OCI-LY7 (cell line): Measurements from ENCODE around the gene PIP4P1. TPM values are rescaled to one million over a fixed set of nuclear protein-coding genes. Genes with fewer than 3 reads are reported as not detected.

ENCODE experiments used
- BruUV-seq: library from RNA; stranded (reverse); fragments of 400-500 nt; replicated peaks from 2 replicates; lab custom pipeline; 2021; lab: Mats Ljungman, UMichigan
- CTCF ChIA-PET: fragments of 300-600 bp; sonication (Branson Sonifier 250); formaldehyde crosslinking; loops from one replicate; lab custom pipeline; 2022; ENCODE audit warnings: antibody characterized with exemption; ENCODE audit not compliant: unreplicated experiment; lab: Charles Lee
- POLR2A ChIA-PET: fragments of 300-600 bp; sonication (Branson Sonifier 250); formaldehyde crosslinking; loops from one replicate; lab custom pipeline; 2022; ENCODE audit warnings: antibody characterized with exemption; lab: Charles Lee
- DNase-seq: peaks from one replicate; pipeline ENCODE4 v3.0.0-alpha.2; 2015; ENCODE audit warnings: low spot score
- H2AFZ ChIP-seq: fragments of 200-600 bp; sonication (generic), shearing (Covaris generic); 2 replicates; pipeline ENCODE4 v1.6.1; 2014; ENCODE audit warnings: mild to moderate bottlenecking, antibody characterized with exemption, low read length, moderate library complexity
- H3K27ac ChIP-seq: fragments of 200-600 bp; sonication (generic); 2 replicates; pipeline ENCODE4 v1.5.1; 2014; ENCODE audit warnings: mixed run types, low read depth, mild to moderate bottlenecking, moderate library complexity, low read length, inconsistent platforms; ENCODE audit not compliant: poor library complexity, severe bottlenecking
- H3K36me3 ChIP-seq: fragments of 200-600 bp; sonication (generic); 2 replicates; pipeline ENCODE4 v1.6.1; 2014; ENCODE audit warnings: mild to moderate bottlenecking, antibody characterized with exemption, low read length, moderate library complexity, mixed read lengths; ENCODE audit not compliant: insufficient read depth
- H3K4me1 ChIP-seq: fragments of 200-600 bp; sonication (generic); 2 replicates; pipeline ENCODE4 v1.5.1; 2014; ENCODE audit warnings: mild to moderate bottlenecking, low read length; ENCODE audit not compliant: insufficient read depth, poor library complexity, severe bottlenecking
- H3K4me2 ChIP-seq: fragments of 200-600 bp; sonication (generic); 2 replicates; pipeline ENCODE4 v1.6.1; 2014; ENCODE audit warnings: mild to moderate bottlenecking, low read length
- H3K4me3 ChIP-seq: fragments of 200-600 bp; sonication (generic); 2 replicates; pipeline ENCODE4 v1.5.1; 2014; ENCODE audit warnings: mild to moderate bottlenecking, low read depth, low read length; ENCODE audit not compliant: poor library complexity, severe bottlenecking
- H3K79me2 ChIP-seq: fragments of 200-600 bp; sonication (generic); 2 replicates; pipeline ENCODE4 v1.6.1; 2016; ENCODE audit warnings: low read depth, mild to moderate bottlenecking, low read length, moderate library complexity, mixed read lengths; ENCODE audit not compliant: insufficient read depth
- H3K9me2 ChIP-seq: fragments of 200-600 bp; sonication (generic); 2 replicates; pipeline ENCODE4 v1.6.1; 2016; ENCODE audit warnings: mild to moderate bottlenecking, low read length, mixed read lengths; ENCODE audit not compliant: insufficient read depth
- H3K9me3 ChIP-seq: fragments of 200-600 bp; sonication (generic); 2 replicates; pipeline ENCODE4 v1.6.1; 2014; ENCODE audit warnings: mild to moderate bottlenecking, mixed run types, low read length, mixed read lengths
- H4K20me1 ChIP-seq: fragments of 200-600 bp; sonication (generic); 2 replicates; pipeline ENCODE4 v1.6.1; 2014; ENCODE audit warnings: mild to moderate bottlenecking, antibody characterized with exemption, low read length, moderate library complexity, mixed read lengths; ENCODE audit not compliant: insufficient read depth
- EZH2phosphoT487 ChIP-seq: fragments of 200-600 bp; sonication (generic); IDR thresholded peaks from 2 replicates; pipeline ENCODE4 v1.6.1; 2018; ENCODE audit warnings: low read depth, borderline replicate concordance, mild to moderate bottlenecking, mixed run types, antibody characterized with exemption, low read length, moderate library complexity, mixed read lengths
- intact Hi-C: fragments of 100-400 bp; cut with micrococcal nuclease; formaldehyde crosslinking; loops from one replicate; pipeline ENCODE4 v1.10.0; 2022; ENCODE audit not compliant: unreplicated experiment
- total RNA-seq, 2 experiments: library from RNA; depleted of rRNA in 1 of 2; stranded (reverse); fragments of >200 nt in 1 of 2; shearing (Covaris generic) in 1 of 2; gene quantifications; 2 replicates each; pipeline ENCODE4 v1.2.3, GENCODE V29; 2014 to 2022
- TF ChIP-seq, protein P1 (sequence below): fragments of 200-600 bp; sonication (generic); conservative IDR thresholded peaks from 2 replicates; pipeline ENCODE4 v1.5.1; 2014; ENCODE audit warnings: mild to moderate bottlenecking, antibody characterized with exemption, low read length, moderate library complexity, mixed read lengths

Gene PIP4P1
- total RNA-seq, 2 experiments from 2014 or later: 26.9 to 44.7 TPM

DNA sequence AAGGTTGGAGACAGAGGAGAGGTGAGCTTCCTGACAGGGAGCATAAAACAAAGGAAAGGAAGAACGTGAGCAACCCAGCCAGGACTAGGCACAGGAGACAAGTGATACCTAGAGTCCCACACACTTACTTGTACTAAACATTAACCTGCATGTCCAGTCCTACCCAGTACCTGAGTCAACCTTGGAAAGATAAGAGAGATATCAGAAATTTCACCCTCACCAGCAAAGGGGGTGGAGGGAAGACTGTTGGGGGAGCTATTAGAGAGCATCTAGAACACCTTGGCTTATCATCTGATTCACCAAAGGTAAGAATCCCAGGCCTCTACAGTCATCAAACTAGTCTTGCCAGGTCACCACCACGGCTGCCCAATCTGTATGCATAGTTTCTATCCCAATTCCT is 36.4 kb downstream of the PIP4P1 start:
- no peaks in the 10 kb centered on the region for H4K20me1 ChIP-seq
- H3K79me2 ChIP-seq: no peaks in the 10 kb centered on the region
- ChIA-PET CTCF (interaction anchor here (0.6 to 1.6 kb wide), 2 partner anchors 9 to 45 kb away, joined by 3 to 8 read pairs; no protein-coding TSS in a partner anchor), POLR2A (interaction anchor here (0.8 to 3.2 kb wide), 5 partner anchors 9 to 97 kb away, joined by 3 to 16 read pairs (median 4); partner anchors contain the start of genes APEX1 and OSGEP)
- no peak for DNase-seq
- no TSS peak for BruUV-seq
- no peak overlapping the region for H2AFZ ChIP-seq
- no peak overlapping the region for H3K27ac ChIP-seq
- no peaks in the 10 kb centered on the region for H3K36me3 ChIP-seq
- intact Hi-C loops: no loop called here
- H3K4me3 ChIP-seq: no peak overlapping the region
- H3K4me2 ChIP-seq: no peak overlapping the region
- H3K4me1 ChIP-seq: peaks cover 57% of the 10 kb centered on the region
- H3K9me3 ChIP-seq: no peaks in the 10 kb centered on the region
- H3K9me2 ChIP-seq: no peaks in the 10 kb centered on the region
- TF ChIP-seq EZH2phosphoT487: no peak
- TF ChIP-seq, protein P1, sequence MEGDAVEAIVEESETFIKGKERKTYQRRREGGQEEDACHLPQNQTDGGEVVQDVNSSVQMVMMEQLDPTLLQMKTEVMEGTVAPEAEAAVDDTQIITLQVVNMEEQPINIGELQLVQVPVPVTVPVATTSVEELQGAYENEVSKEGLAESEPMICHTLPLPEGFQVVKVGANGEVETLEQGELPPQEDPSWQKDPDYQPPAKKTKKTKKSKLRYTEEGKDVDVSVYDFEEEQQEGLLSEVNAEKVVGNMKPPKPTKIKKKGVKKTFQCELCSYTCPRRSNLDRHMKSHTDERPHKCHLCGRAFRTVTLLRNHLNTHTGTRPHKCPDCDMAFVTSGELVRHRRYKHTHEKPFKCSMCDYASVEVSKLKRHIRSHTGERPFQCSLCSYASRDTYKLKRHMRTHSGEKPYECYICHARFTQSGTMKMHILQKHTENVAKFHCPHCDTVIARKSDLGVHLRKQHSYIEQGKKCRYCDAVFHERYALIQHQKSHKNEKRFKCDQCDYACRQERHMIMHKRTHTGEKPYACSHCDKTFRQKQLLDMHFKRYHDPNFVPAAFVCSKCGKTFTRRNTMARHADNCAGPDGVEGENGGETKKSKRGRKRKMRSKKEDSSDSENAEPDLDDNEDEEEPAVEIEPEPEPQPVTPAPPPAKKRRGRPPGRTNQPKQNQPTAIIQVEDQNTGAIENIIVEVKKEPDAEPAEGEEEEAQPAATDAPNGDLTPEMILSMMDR: no peak

DNA sequence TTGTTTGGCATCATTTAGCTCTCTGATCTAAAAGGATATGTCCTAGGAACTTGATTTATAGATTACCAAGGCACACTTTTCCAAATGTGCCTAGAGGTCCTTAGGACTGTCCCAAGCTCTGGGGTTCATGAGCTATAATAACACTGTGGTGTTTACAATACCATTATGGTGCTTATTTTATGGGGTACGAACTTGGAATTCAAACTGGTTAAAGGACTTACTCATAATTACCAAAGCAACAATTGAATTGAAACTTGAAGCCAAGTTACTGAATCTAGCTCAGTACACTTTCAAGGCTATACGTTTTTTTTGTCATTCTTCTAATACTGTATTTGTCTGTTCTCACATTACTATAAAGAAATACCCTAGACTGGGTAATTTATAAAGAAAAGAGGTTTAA is 38.3 kb downstream of the PIP4P1 start:
- 0 out of 2 replicates have a peak overlapping the region, but pooled peaks have one; percentile 15 for H2AFZ ChIP-seq
- CTCF ChIA-PET: interaction anchor here (1.2 to 1.6 kb wide), 2 partner anchors 9 to 95 kb away, joined by 3 to 5 read pairs; no protein-coding TSS in a partner anchor
- POLR2A ChIA-PET: interaction anchor here (0.7 to 3.2 kb wide), 8 partner anchors 8 to 92 kb away, joined by 3 to 16 read pairs (median 6); partner anchors contain the start of genes APEX1, OSGEP and PIP4P1
- no TSS peak for BruUV-seq
- intact Hi-C loops: no loop called here
- peaks cover 42% of the 10 kb centered on the region for H3K4me1 ChIP-seq
- no peaks in the 10 kb centered on the region for H3K9me3 ChIP-seq
- H3K79me2 ChIP-seq: no peaks in the 10 kb centered on the region
- DNase-seq: no peak
- TF ChIP-seq, protein P1: no peak
- TF ChIP-seq EZH2phosphoT487: no peak
- H3K36me3 ChIP-seq: no peaks in the 10 kb centered on the region
- H3K4me3 ChIP-seq: no peak overlapping the region
- H3K27ac ChIP-seq: no peak overlapping the region
- no peaks in the 10 kb centered on the region for H3K9me2 ChIP-seq
- no peak overlapping the region for H3K4me2 ChIP-seq
- H4K20me1 ChIP-seq: no peaks in the 10 kb centered on the region

DNA sequence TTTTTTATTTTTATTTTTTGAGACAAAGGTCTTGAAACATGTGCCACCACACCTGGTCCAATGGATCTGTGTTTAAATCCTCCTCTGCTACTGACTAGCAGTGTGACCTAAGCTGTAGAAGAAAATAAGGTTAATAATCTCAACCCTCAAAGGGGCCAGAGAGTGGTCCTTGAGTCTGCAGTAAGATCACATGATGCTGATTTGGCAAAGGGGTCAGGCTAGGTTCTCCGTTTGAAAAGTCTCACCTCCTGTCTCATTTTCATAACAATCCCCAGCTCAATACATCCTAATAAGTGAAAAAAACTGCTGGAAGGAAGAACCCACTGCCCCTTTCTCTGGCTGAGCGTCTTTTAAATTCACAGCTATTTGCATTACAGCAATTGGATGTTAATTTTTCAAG is 40.0 kb downstream of the PIP4P1 start:
- H3K79me2 ChIP-seq: no peaks in the 10 kb centered on the region
- intact Hi-C loops: no loop called here
- peak overlapping the region; percentile 66 for H2AFZ ChIP-seq
- no TSS peak for BruUV-seq
- no peak overlapping the region for H3K27ac ChIP-seq
- DNase-seq: no peak
- no peak overlapping the region for H3K4me3 ChIP-seq
- ChIA-PET CTCF (no interaction called here), POLR2A (interaction anchor here (1.0 to 2.4 kb wide), 6 partner anchors 9 to 79 kb away, joined by 3 to 12 read pairs (median 6); partner anchors contain the start of genes APEX1 and OSGEP)
- H3K4me1 ChIP-seq: peaks cover 47% of the 10 kb centered on the region
- no peaks in the 10 kb centered on the region for H3K9me3 ChIP-seq
- H4K20me1 ChIP-seq: no peaks in the 10 kb centered on the region
- no peaks in the 10 kb centered on the region for H3K9me2 ChIP-seq
- H3K36me3 ChIP-seq: no peaks in the 10 kb centered on the region
- TF ChIP-seq EZH2phosphoT487: no peak
- TF ChIP-seq, protein P1: no peak
- H3K4me2 ChIP-seq: peak overlapping the region; percentile 46
